ENCODE measurements around the gene ERC2.

The ERC2 gene

DNA sequence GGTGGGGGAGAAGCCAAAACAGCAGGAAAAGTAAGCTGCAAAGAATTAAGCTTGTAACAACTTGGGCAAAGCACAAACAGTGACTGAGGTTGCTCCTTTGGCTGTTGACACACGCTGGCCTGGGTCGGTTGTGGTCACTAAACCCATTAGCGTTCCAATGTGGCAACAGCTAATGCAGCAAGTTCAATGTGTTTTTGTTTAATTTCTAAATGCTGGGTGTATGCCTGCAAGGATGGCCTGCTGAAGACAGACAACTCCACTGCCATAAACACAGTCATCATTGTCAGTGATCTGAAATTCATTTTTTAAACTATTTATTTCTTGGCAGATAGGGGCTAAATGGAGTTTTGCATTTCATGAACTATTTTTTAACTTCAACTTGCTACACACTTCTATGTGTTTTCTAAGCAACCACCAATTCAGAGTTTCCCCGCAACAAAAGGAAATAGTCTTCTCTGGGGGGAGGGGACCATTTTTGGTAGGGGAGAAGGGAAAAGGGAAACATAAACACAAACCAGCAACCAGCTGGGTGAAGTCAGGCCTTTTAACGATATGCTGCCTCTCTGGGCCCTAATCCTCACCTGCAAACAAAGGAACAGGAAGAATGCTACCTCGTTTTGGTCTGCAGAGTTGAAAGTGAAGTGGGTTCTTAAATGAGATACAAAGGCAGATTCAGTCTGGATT is 946.4 kb downstream of the ERC2 start:
- no peak overlapping the region for H3K27ac ChIP-seq (ENCODE audit: low read depth, low read length, poor library complexity, severe bottlenecking)
- no peak overlapping the region for H3K4me2 ChIP-seq (ENCODE audit: low read length)
- no peak for TF ChIP-seq EZH2 (IDR thresholded peaks at IDR 0.05; ENCODE audit: borderline replicate concordance, low read length)
- TF ChIP-seq, protein P1, sequence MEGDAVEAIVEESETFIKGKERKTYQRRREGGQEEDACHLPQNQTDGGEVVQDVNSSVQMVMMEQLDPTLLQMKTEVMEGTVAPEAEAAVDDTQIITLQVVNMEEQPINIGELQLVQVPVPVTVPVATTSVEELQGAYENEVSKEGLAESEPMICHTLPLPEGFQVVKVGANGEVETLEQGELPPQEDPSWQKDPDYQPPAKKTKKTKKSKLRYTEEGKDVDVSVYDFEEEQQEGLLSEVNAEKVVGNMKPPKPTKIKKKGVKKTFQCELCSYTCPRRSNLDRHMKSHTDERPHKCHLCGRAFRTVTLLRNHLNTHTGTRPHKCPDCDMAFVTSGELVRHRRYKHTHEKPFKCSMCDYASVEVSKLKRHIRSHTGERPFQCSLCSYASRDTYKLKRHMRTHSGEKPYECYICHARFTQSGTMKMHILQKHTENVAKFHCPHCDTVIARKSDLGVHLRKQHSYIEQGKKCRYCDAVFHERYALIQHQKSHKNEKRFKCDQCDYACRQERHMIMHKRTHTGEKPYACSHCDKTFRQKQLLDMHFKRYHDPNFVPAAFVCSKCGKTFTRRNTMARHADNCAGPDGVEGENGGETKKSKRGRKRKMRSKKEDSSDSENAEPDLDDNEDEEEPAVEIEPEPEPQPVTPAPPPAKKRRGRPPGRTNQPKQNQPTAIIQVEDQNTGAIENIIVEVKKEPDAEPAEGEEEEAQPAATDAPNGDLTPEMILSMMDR (IDR thresholded peaks at IDR 0.05; ENCODE audit: low read length): no peak
- H3K9me3 ChIP-seq (ENCODE audit: low read length): no peaks in the 10 kb centered on the region
- no peaks in the 10 kb centered on the region for H4K20me1 ChIP-seq (ENCODE audit: insufficient read depth, low read length)
- H3K79me2 ChIP-seq (ENCODE audit: insufficient read depth, low read length): no peaks in the 10 kb centered on the region
- H3K4me3 ChIP-seq (ENCODE audit: low read depth, low read length, poor library complexity, severe bottlenecking): no peak overlapping the region
- no peak overlapping the region for H2AFZ ChIP-seq (ENCODE audit: low read length)
- no peaks in the 10 kb centered on the region for H3K36me3 ChIP-seq (ENCODE audit: insufficient read depth, low read length)
- H3F3A ChIP-seq (ENCODE audit: insufficient read depth, low read length): no peaks in the 10 kb centered on the region
- H3K27me3 ChIP-seq (ENCODE audit: insufficient read depth, low read length): no peaks in the 10 kb centered on the region
- no peaks in the 10 kb centered on the region for H3K9me2 ChIP-seq (ENCODE audit: low read depth, low read length)
- H3K9ac ChIP-seq (ENCODE audit: low read length): no peak overlapping the region
- H3K4me1 ChIP-seq (ENCODE audit: insufficient read depth, low read length, severe bottlenecking): peaks cover 13% of the 10 kb centered on the region

DNA sequence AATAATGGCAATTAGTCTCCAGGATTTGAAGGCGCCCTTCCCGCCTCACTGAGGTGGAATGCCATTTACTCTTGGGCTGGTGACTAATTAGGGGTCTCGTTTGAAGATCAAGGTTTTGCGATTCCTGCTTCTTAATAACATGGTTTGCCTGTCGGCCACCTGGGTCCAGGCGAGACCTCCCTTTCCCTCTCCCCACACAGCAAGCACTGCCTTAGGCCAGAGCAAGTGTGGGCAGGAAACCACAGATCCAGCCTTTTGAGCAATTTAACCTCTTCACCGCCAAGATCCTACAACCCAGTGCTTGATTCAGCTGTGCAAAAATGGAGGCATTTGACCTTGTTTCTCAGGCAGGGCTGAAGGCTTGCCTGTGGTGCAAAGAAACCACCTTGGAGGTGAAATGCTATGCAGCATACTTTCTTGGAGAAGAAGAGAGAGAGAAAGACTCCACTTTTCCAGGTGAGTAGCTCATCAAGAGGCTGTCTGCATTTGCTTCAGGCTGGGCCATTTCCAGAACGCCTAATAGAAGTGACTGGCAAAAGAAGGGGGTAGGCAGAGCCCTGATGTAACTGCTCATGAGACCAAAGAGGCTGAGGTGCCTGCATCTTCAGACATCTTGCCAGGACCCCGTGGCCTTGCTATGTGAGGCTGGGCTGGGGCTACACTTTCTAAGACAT is 947.1 kb downstream of the ERC2 start:
- Histone ChIP-seq H3K36me3 (ENCODE audit: insufficient read depth, low read length) (no peaks in the 10 kb centered on the region), H3K27ac (ENCODE audit: low read depth, low read length, poor library complexity, severe bottlenecking) (no peak overlapping the region), H4K20me1 (ENCODE audit: insufficient read depth, low read length) (no peaks in the 10 kb centered on the region), H3K9me3 (ENCODE audit: low read length) (no peaks in the 10 kb centered on the region), H3K4me2 (ENCODE audit: low read length) (no peak overlapping the region), H3K9me2 (ENCODE audit: low read depth, low read length) (no peaks in the 10 kb centered on the region), H2AFZ (ENCODE audit: low read length) (no peak overlapping the region), H3K27me3 (ENCODE audit: insufficient read depth, low read length) (no peaks in the 10 kb centered on the region), H3F3A (ENCODE audit: insufficient read depth, low read length) (no peaks in the 10 kb centered on the region), H3K4me1 (ENCODE audit: insufficient read depth, low read length, severe bottlenecking) (peaks cover 13% of the 10 kb centered on the region), H3K4me3 (ENCODE audit: low read depth, low read length, poor library complexity, severe bottlenecking) (no peak overlapping the region), H3K9ac (ENCODE audit: low read length) (no peak overlapping the region), H3K79me2 (ENCODE audit: insufficient read depth, low read length) (no peaks in the 10 kb centered on the region)
- TF ChIP-seq, protein P1 (IDR thresholded peaks at IDR 0.05; ENCODE audit: low read length): no peak
- TF ChIP-seq EZH2 (IDR thresholded peaks at IDR 0.05; ENCODE audit: borderline replicate concordance, low read length): no peak

DNA sequence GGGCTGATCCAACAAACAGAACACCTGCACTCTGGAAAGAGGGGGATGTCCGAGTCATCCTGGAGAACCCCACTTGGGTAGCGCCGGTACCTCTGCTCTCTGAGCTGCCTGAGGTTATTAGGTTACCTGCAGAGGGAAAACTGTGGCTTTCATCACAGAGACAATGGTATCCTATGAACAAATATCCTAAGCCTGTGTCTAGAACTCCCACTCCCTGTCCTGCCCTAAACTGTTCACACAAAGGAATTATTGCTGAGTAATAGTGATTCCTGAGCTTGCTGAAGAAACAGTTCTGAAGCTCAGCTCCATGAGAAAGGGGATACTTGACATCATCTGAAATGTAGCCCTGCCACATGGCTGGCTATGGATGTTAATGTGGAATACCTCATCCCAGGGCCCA is 949.2 kb downstream of the ERC2 start:
- no peak overlapping the region for H2AFZ ChIP-seq (ENCODE audit: low read length)
- H3K4me3 ChIP-seq (ENCODE audit: low read depth, low read length, poor library complexity, severe bottlenecking): no peak overlapping the region
- no peak for TF ChIP-seq EZH2 (IDR thresholded peaks at IDR 0.05; ENCODE audit: borderline replicate concordance, low read length)
- TF ChIP-seq, protein P1 (IDR thresholded peaks at IDR 0.05; ENCODE audit: low read length): no peak
- no peaks in the 10 kb centered on the region for H3F3A ChIP-seq (ENCODE audit: insufficient read depth, low read length)
- no peaks in the 10 kb centered on the region for H3K36me3 ChIP-seq (ENCODE audit: insufficient read depth, low read length)
- H3K4me2 ChIP-seq (ENCODE audit: low read length): no peak overlapping the region
- H4K20me1 ChIP-seq (ENCODE audit: insufficient read depth, low read length): no peaks in the 10 kb centered on the region
- H3K27me3 ChIP-seq (ENCODE audit: insufficient read depth, low read length): no peaks in the 10 kb centered on the region; the same call in 1 of the 2 replicates
- no peak overlapping the region for H3K27ac ChIP-seq (ENCODE audit: low read depth, low read length, poor library complexity, severe bottlenecking)
- H3K9me3 ChIP-seq (ENCODE audit: low read length): no peaks in the 10 kb centered on the region
- no peak overlapping the region for H3K9ac ChIP-seq (ENCODE audit: low read length)
- H3K4me1 ChIP-seq (ENCODE audit: insufficient read depth, low read length, severe bottlenecking): peaks cover 13% of the 10 kb centered on the region
- H3K9me2 ChIP-seq (ENCODE audit: low read depth, low read length): no peaks in the 10 kb centered on the region
- H3K79me2 ChIP-seq (ENCODE audit: insufficient read depth, low read length): no peaks in the 10 kb centered on the region
